Astrocyte (in vitro differentiated cells and primary cell): ENCODE data around the gene KCNE1.

Source experiments
- CTCF ChIP-seq: IDR thresholded peaks from 2 replicates; pipeline ENCODE4 v1.5.1; 2011; ENCODE audit warnings: low read depth, mild to moderate bottlenecking, inconsistent platforms, low read length, moderate library complexity; ENCODE audit not compliant: insufficient read depth
- EZH2 ChIP-seq: IDR thresholded peaks from 2 replicates; pipeline ENCODE4 v1.6.1; 2012; ENCODE audit warnings: mild to moderate bottlenecking, low read length, inconsistent platforms; ENCODE audit not compliant: insufficient read depth

DNA sequence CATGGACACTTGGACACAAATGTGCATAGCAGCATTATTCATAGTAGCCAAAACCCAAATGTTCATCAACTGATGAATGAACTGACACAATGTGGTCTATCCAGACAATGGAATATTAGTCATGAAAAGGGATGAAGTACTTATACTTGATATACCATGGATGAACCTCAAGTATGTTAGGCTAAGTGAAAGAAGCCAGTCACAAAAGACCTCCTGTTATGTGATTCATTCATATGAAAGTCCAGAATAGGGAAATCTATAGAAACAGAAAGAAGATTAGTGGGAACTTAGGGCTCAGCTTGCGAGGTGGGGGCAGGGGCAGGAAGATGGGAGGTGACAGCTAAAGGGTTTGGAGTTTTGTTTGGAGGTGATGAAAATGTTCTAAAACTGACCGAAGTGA lies 7.4 kb downstream of the KCNE1 start:
- no peak for TF ChIP-seq CTCF
- no peak for TF ChIP-seq EZH2
